Smooth muscle cell (in vitro differentiated cells): ENCODE results near the gene ALKBH5. TPM values are rescaled to one million over a fixed set of nuclear protein-coding genes. Genes with fewer than 3 reads are reported as not detected.

Experiments used
- DNase-seq: peaks from one replicate; lab custom pipeline; 2025; ENCODE audit not compliant: unreplicated experiment; lab: John Stamatoyannopoulos, UW
- H2AFZ ChIP-seq: fragments of 200-600 bp; sonication (generic); 2 replicates; pipeline ENCODE4 v1.6.0; 2016; ENCODE audit warnings: antibody characterized with exemption, low read depth, mild to moderate bottlenecking
- H3F3A ChIP-seq: fragments of 200-600 bp; sonication (generic); 2 replicates; pipeline ENCODE4 v1.6.0; 2017; ENCODE audit warnings: antibody characterized with exemption, low read depth
- H3K27ac ChIP-seq: fragments of 200-600 bp; sonication (generic); 2 replicates; pipeline ENCODE4 v1.5.1; 2016; ENCODE audit warnings: low read depth, mild to moderate bottlenecking
- H3K27me3 ChIP-seq: fragments of 200-600 bp; sonication (generic); 2 replicates; pipeline ENCODE4 v1.6.1; 2016; ENCODE audit warnings: low read depth, mild to moderate bottlenecking
- H3K36me3 ChIP-seq: fragments of 200-600 bp; sonication (generic); 2 replicates; pipeline ENCODE4 v1.5.1; 2016; ENCODE audit warnings: low read depth
- H3K4me1 ChIP-seq: fragments of 200-600 bp; sonication (generic); 2 replicates; pipeline ENCODE4 v1.5.1; 2016; ENCODE audit warnings: low read depth
- H3K4me2 ChIP-seq: fragments of 200-600 bp; sonication (generic); 2 replicates; pipeline ENCODE4 v1.6.0; 2016; ENCODE audit warnings: mild to moderate bottlenecking
- H3K4me3 ChIP-seq: fragments of 200-600 bp; sonication (generic); 2 replicates; pipeline ENCODE4 v1.5.1; 2016; ENCODE audit warnings: mild to moderate bottlenecking
- H3K79me2 ChIP-seq: fragments of 200-600 bp; sonication (generic); 2 replicates; pipeline ENCODE4 v1.6.0; 2016; ENCODE audit warnings: low read depth, mild to moderate bottlenecking
- H3K9ac ChIP-seq: fragments of 200-600 bp; sonication (generic); 2 replicates; pipeline ENCODE4 v1.6.0; 2016; ENCODE audit warnings: low read depth
- H3K9me3 ChIP-seq: fragments of 200-600 bp; sonication (generic); replicated peaks from 2 replicates; pipeline ENCODE4 v1.5.1; 2016; ENCODE audit warnings: low read depth
- H4K20me1 ChIP-seq: fragments of 200-600 bp; sonication (generic); 2 replicates; pipeline ENCODE4 v1.6.0; 2016; ENCODE audit warnings: low read depth
- CTCF ChIP-seq: fragments of 200-600 bp; sonication (generic); IDR thresholded peaks from 2 replicates; pipeline ENCODE4 v1.5.1; 2017; ENCODE audit warnings: borderline replicate concordance, mild to moderate bottlenecking, antibody characterized with exemption; ENCODE audit not compliant: insufficient read depth, poor library complexity, severe bottlenecking
- WGBS: methylation state at CpG from one replicate; pipeline ENCODE4 v1.1.7; 2016; ENCODE audit warnings: low lambda C conversion rate; 5-methylcytosine and 5-hydroxymethylcytosine counted together
- polyA plus RNA-seq: library from polyadenylated mRNA; unstranded; fragments of >200 nt; fragmentation: Nextera tagmentation; extraction: Ambion mirVana; gene quantifications from 2 replicates; pipeline ENCODE4 v1.2.1, GENCODE V29; 2016
- total RNA-seq: library from RNA; depleted of rRNA; stranded (reverse); fragments of >200 nt; gene quantifications from 2 replicates; pipeline ENCODE4 v1.2.3, GENCODE V29; 2014

The ALKBH5 gene
- total and polyA plus RNA-seq, 2 experiments from 2014 or later: 93.1 to 119 TPM

GRCh38 chr17:18161207-18162145, 22.2 kb upstream of the ALKBH5 start:
- Histone ChIP-seq H3K4me3 (no peak overlapping the region), H4K20me1 (no peaks in the 10 kb centered on the region), H3F3A (no peaks in the 10 kb centered on the region), H3K79me2 (no peaks in the 10 kb centered on the region), H3K9ac (no peak overlapping the region), H3K27me3 (no peaks in the 10 kb centered on the region), H2AFZ (no peak overlapping the region), H3K4me2 (no peak overlapping the region), H3K36me3 (no peaks in the 10 kb centered on the region), H3K4me1 (peaks cover 3% of the 10 kb centered on the region), H3K27ac (no peak overlapping the region), H3K9me3 (no peaks in the 10 kb centered on the region)
- TF ChIP-seq CTCF: no peak
- WGBS: 78% methylated on average over 12 of the region's 12 CpGs
- DNase-seq: no peak

- Histone ChIP-seq H3K9me3 (no peaks in the 10 kb centered on the region), H3K4me1 (peaks cover 1% of the 10 kb centered on the region), H2AFZ (no peak overlapping the region), H3K36me3 (no peaks in the 10 kb centered on the region), H3K4me3 (no peak overlapping the region), H3K4me2 (no peak overlapping the region), H3K9ac (no peak overlapping the region), H3K79me2 (no peaks in the 10 kb centered on the region), H3F3A (no peaks in the 10 kb centered on the region), H4K20me1 (no peaks in the 10 kb centered on the region), H3K27me3 (no peaks in the 10 kb centered on the region), H3K27ac (no peak overlapping the region)
- DNase-seq: no peak
- TF ChIP-seq CTCF: no peak
- WGBS: 84% methylated on average over 7 of the region's 7 CpGs
These were observed 20.1 kb upstream of the ALKBH5 start for GRCh38 chr17:18163547-18163946.

DNA sequence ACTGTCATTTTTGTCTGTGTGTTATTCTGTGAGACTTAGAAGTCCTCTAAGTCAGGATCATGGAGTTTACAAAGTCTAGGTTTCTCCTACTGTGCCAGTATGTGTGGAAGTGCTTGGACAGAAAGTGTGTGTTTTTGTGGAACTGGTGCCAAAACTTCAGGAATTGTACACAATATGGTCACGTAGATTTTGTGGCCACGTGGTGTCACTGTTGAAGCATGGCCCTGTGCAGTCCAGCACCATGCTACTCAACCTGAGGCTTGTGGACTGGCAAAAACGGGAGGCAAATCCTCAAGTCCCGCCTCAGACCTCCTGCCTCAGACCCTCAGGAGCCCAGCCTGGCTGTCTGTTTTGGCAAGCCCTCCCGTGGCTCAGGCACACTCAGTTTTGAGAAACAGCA, 16.7 kb upstream of the ALKBH5 start:
- no peak overlapping the region for H2AFZ ChIP-seq
- no peaks in the 10 kb centered on the region for H3K4me1 ChIP-seq
- no peaks in the 10 kb centered on the region for H3K27me3 ChIP-seq
- no peak for DNase-seq
- WGBS: 83% methylated on average over 4 of the region's 5 CpGs
- no peaks in the 10 kb centered on the region for H3K9me3 ChIP-seq
- no peak overlapping the region for H3K27ac ChIP-seq
- TF ChIP-seq CTCF: no peak
- no peak overlapping the region for H3K4me2 ChIP-seq
- no peak overlapping the region for H3K9ac ChIP-seq
- H4K20me1 ChIP-seq: no peaks in the 10 kb centered on the region
- no peak overlapping the region for H3K4me3 ChIP-seq
- H3K79me2 ChIP-seq: no peaks in the 10 kb centered on the region
- H3F3A ChIP-seq: no peaks in the 10 kb centered on the region
- H3K36me3 ChIP-seq: no peaks in the 10 kb centered on the region
